Measurements from ENCODE around the gene TEX19.

The TEX19 gene

GRCh38 chr17:82332669-82333278 lies 26.3 kb upstream of the TEX19 start:
- DNase-seq (ENCODE audit: insufficient read length): no peak
- no peak for FAIRE-seq
- no peak for TF ChIP-seq POLR2AphosphoS5 (IDR thresholded peaks at IDR 0.05; ENCODE audit: low read depth, low read length)
- no peak for TF ChIP-seq POLR2A (IDR thresholded peaks at IDR 0.05; ENCODE audit: low read depth, low read length)
- TF ChIP-seq TAF1 (IDR thresholded peaks at IDR 0.05; ENCODE audit: borderline replicate concordance, low read depth, low read length): no peak

- FAIRE-seq (no peak), DNase-seq (ENCODE audit: insufficient read length) (no peak)
- TF ChIP-seq TAF1 (IDR thresholded peaks at IDR 0.05; ENCODE audit: borderline replicate concordance, low read depth, low read length) (no peak), POLR2AphosphoS5 (IDR thresholded peaks at IDR 0.05; ENCODE audit: low read depth, low read length) (no peak), POLR2A (IDR thresholded peaks at IDR 0.05; ENCODE audit: low read depth, low read length) (no peak)
These were observed 25.5 kb upstream of the TEX19 start, which contains the start of gene SECTM1 for GRCh38 chr17:82333279-82334171. Gene SECTM1, minus strand, starts transcription at chr17:82333766. Its CDS starts 6,526 bp downstream, at chr17:82327240.

GRCh38 chr17:82334204-82334621 lies 24.8 kb upstream of the TEX19 start:
- TF ChIP-seq TAF1 (IDR thresholded peaks at IDR 0.05; ENCODE audit: borderline replicate concordance, low read depth, low read length) (no peak), POLR2A (IDR thresholded peaks at IDR 0.05; ENCODE audit: low read depth, low read length) (no peak), POLR2AphosphoS5 (IDR thresholded peaks at IDR 0.05; ENCODE audit: low read depth, low read length) (no peak)
- DNase-seq (ENCODE audit: insufficient read length): no peak
- FAIRE-seq: no peak

- DNase-seq (ENCODE audit: insufficient read length) (no peak), FAIRE-seq (no peak)
- TF ChIP-seq POLR2AphosphoS5 (IDR thresholded peaks at IDR 0.05; ENCODE audit: low read depth, low read length): no peak
- TF ChIP-seq POLR2A (IDR thresholded peaks at IDR 0.05; ENCODE audit: low read depth, low read length): no peak
- no peak for TF ChIP-seq TAF1 (IDR thresholded peaks at IDR 0.05; ENCODE audit: borderline replicate concordance, low read depth, low read length)
These were observed 24.2 kb upstream of the TEX19 start for GRCh38 chr17:82334622-82335394.

- TF ChIP-seq POLR2A (IDR thresholded peaks at IDR 0.05; ENCODE audit: low read depth, low read length): no peak
- DNase-seq (ENCODE audit: insufficient read length) (no peak), FAIRE-seq (no peak)
These were observed 20.0 kb upstream of the TEX19 start for GRCh38 chr17:82338858-82339633.

- no peak for FAIRE-seq
These were observed 19.1 kb upstream of the TEX19 start for GRCh38 chr17:82339634-82340580.

GRCh38 chr17:82342361-82343079 lies 16.5 kb upstream of the TEX19 start:
- DNase-seq (ENCODE audit: insufficient read length) (no peak), FAIRE-seq (no peak)
- TF ChIP-seq POLR2AphosphoS5 (IDR thresholded peaks at IDR 0.05; ENCODE audit: low read depth, low read length) (no peak), POLR2A (IDR thresholded peaks at IDR 0.05; ENCODE audit: low read depth, low read length) (no peak), TAF1 (IDR thresholded peaks at IDR 0.05; ENCODE audit: borderline replicate concordance, low read depth, low read length) (no peak)

More at GRCh38 chr17:82339634-82340580, 19.1 kb upstream of the TEX19 start:
- TF ChIP-seq POLR2A (IDR thresholded peaks at IDR 0.05; ENCODE audit: low read depth, low read length): no peak
- TF ChIP-seq TAF1 (IDR thresholded peaks at IDR 0.05; ENCODE audit: borderline replicate concordance, low read depth, low read length): no peak
- no peak for TF ChIP-seq POLR2AphosphoS5 (IDR thresholded peaks at IDR 0.05; ENCODE audit: low read depth, low read length)
- DNase-seq (ENCODE audit: insufficient read length): no peak

- DNase-seq (ENCODE audit: insufficient read length) (no peak), FAIRE-seq (no peak)
- TF ChIP-seq POLR2A (IDR thresholded peaks at IDR 0.05; ENCODE audit: low read depth, low read length) (no peak), POLR2AphosphoS5 (IDR thresholded peaks at IDR 0.05; ENCODE audit: low read depth, low read length) (no peak), TAF1 (IDR thresholded peaks at IDR 0.05; ENCODE audit: borderline replicate concordance, low read depth, low read length) (no peak)
These were observed 15.5 kb upstream of the TEX19 start for GRCh38 chr17:82343560-82343959.

- no peak for FAIRE-seq
- DNase-seq (ENCODE audit: insufficient read length): no peak
- no peak for TF ChIP-seq TAF1 (IDR thresholded peaks at IDR 0.05; ENCODE audit: borderline replicate concordance, low read depth, low read length)
- no peak for TF ChIP-seq POLR2A (IDR thresholded peaks at IDR 0.05; ENCODE audit: low read depth, low read length)
- TF ChIP-seq POLR2AphosphoS5 (IDR thresholded peaks at IDR 0.05; ENCODE audit: low read depth, low read length): no peak
These were observed 14.7 kb upstream of the TEX19 start for GRCh38 chr17:82344175-82344907.

Measured in GM12892 (cell line).